SK-N-SH treated with all-trans-retinoic acid at 6 μM for 48 hours (cell line): ENCODE results near the gene RASD1.

Source experiments
- ATAC-seq: fragments of 200-7000 bp; cut with Tn5 transposase; 3 replicates; pipeline ENCODE4 v1.9.1; 2020; ENCODE audit warnings: mild to moderate bottlenecking, moderate library complexity
- BACH2 ChIP-seq: fragments of 250-450 bp; sonication (Bioruptor Pico); IDR thresholded peaks from 2 replicates; pipeline ENCODE4 v1.9.0; 2021; ENCODE audit warnings: mild to moderate bottlenecking, borderline replicate concordance
- CSDC2 ChIP-seq: fragments of 250-450 bp; sonication (Bioruptor Pico); IDR thresholded peaks from 2 replicates; pipeline ENCODE4 v1.5.0; 2020; ENCODE audit warnings: mild to moderate bottlenecking, moderate library complexity
- ESRRG ChIP-seq: fragments of 250-450 bp; sonication (Bioruptor Pico); IDR thresholded peaks from 2 replicates; pipeline ENCODE4 v1.6.1; 2021; ENCODE audit warnings: mild to moderate bottlenecking
- ISL1 ChIP-seq: fragments of 250-450 bp; sonication (Bioruptor Pico); IDR thresholded peaks from 2 replicates; pipeline ENCODE4 v2.1.2; 2022; ENCODE audit warnings: mild to moderate bottlenecking, moderate library complexity
- OSR1 ChIP-seq: fragments of 250-450 bp; sonication (Bioruptor Pico); IDR thresholded peaks from 2 replicates; pipeline ENCODE4 v1.8.0; 2022; ENCODE audit warnings: moderate library complexity, mild to moderate bottlenecking, inconsistent platforms
- RARB ChIP-seq: fragments of 250-450 bp; sonication (Bioruptor Pico); IDR thresholded peaks from 2 replicates; pipeline ENCODE4 v1.8.0; 2021; ENCODE audit warnings: mild to moderate bottlenecking, moderate library complexity
- TOX ChIP-seq: fragments of 250-450 bp; sonication (Bioruptor Pico); IDR thresholded peaks from 2 replicates; pipeline ENCODE4 v1.8.0; 2021; ENCODE audit warnings: mild to moderate bottlenecking, moderate library complexity, borderline replicate concordance
- ZC3H10 ChIP-seq: fragments of 250-450 bp; sonication (Bioruptor Pico); IDR thresholded peaks from 2 replicates; pipeline ENCODE4 v1.5.1; 2021; ENCODE audit warnings: mild to moderate bottlenecking, moderate library complexity
- ZFP30 ChIP-seq: fragments of 450-650 bp; formaldehyde crosslinking; IDR thresholded peaks from 2 replicates; pipeline ENCODE4 v1.5.0; 2022; ENCODE audit warnings: mild to moderate bottlenecking, moderate library complexity
- ZNF565 ChIP-seq: fragments of 450-650 bp; formaldehyde crosslinking; conservative IDR thresholded peaks from 2 replicates; pipeline ENCODE4 v1.5.0; 2020; ENCODE audit warnings: low read depth, mild to moderate bottlenecking, moderate library complexity
- ZNF70 ChIP-seq: fragments of 450-650 bp; formaldehyde crosslinking; IDR thresholded peaks from 2 replicates; pipeline ENCODE4 v1.5.0; 2020; ENCODE audit warnings: mild to moderate bottlenecking, moderate library complexity
- TF ChIP-seq, protein P1 (sequence below): fragments of 250-450 bp; sonication (Bioruptor Pico); IDR thresholded peaks from 2 replicates; pipeline ENCODE4 v1.5.1; 2021; ENCODE audit warnings: mild to moderate bottlenecking, moderate library complexity
- TF ChIP-seq, protein P2 (sequence below): fragments of 250-450 bp; sonication (Bioruptor Pico); IDR thresholded peaks from 2 replicates; pipeline ENCODE4 v1.8.0; 2020; ENCODE audit warnings: mild to moderate bottlenecking, moderate library complexity, borderline replicate concordance
- TF ChIP-seq, protein P3 (sequence below): fragments of 250-450 bp; sonication (Bioruptor Pico); IDR thresholded peaks from 2 replicates; pipeline ENCODE4 v1.5.1; 2020; ENCODE audit warnings: low read depth, mild to moderate bottlenecking, moderate library complexity
- TF ChIP-seq, protein P4 (sequence below): fragments of 250-450 bp; sonication (Bioruptor Pico); IDR thresholded peaks from 2 replicates; pipeline ENCODE4 v1.5.0; 2020; ENCODE audit warnings: mild to moderate bottlenecking, moderate library complexity
- TF ChIP-seq, protein P5 (sequence below): fragments of 250-450 bp; sonication (Bioruptor Pico); IDR thresholded peaks from 2 replicates; pipeline ENCODE4 v1.8.0; 2021; ENCODE audit warnings: low read depth, mild to moderate bottlenecking, moderate library complexity, borderline replicate concordance

Gene RASD1

DNA sequence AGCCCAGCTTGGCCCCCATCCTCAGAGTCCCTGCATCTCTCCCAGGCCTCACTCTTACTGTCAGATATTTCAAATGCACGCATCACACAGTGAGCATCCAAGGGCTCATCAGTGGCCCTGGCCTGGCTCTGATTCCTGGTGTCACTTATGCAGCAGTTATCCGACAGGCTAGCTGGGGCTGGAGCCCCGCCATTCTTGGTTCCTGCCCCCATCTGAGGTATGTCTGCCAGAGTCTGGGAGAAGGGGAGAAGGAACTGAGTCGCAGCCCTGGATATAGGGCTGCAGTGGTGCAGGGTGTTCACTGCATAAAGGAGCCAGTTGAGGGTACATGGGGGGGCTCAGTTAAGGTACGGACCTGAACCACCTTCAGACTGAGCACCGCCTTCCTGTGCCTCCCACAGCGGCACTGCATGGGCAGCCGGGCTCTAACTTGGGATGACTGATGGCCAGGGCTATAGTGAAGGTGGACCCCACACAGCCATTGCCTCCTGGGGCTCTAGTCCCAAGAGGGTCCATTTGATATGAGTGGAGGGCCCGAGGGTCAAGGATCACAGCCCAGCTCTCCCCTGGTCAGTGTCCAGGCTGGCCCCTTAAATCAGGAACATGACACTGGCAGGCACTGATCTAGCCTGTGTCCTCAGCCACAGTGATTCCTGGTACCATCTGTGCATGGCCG is 1.8 kb upstream of the RASD1 start:
- TF ChIP-seq ZNF565 (CRISPR knock-in tag) (no peak), RARB (CRISPR knock-in tag) (no peak), ZFP30 (CRISPR knock-in tag) (no peak), TOX (no peak), ZC3H10 (CRISPR knock-in tag) (no peak), BACH2 (no peak), CSDC2 (CRISPR knock-in tag) (no peak), OSR1 (CRISPR knock-in tag) (no peak)
- TF ChIP-seq, protein P1, sequence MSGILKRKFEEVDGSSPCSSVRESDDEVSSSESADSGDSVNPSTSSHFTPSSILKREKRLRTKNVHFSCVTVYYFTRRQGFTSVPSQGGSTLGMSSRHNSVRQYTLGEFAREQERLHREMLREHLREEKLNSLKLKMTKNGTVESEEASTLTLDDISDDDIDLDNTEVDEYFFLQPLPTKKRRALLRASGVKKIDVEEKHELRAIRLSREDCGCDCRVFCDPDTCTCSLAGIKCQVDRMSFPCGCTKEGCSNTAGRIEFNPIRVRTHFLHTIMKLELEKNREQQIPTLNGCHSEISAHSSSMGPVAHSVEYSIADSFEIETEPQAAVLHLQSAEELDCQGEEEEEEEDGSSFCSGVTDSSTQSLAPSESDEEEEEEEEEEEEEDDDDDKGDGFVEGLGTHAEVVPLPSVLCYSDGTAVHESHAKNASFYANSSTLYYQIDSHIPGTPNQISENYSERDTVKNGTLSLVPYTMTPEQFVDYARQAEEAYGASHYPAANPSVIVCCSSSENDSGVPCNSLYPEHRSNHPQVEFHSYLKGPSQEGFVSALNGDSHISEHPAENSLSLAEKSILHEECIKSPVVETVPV (CRISPR knock-in tag), result no peak
- TF ChIP-seq, protein P2, sequence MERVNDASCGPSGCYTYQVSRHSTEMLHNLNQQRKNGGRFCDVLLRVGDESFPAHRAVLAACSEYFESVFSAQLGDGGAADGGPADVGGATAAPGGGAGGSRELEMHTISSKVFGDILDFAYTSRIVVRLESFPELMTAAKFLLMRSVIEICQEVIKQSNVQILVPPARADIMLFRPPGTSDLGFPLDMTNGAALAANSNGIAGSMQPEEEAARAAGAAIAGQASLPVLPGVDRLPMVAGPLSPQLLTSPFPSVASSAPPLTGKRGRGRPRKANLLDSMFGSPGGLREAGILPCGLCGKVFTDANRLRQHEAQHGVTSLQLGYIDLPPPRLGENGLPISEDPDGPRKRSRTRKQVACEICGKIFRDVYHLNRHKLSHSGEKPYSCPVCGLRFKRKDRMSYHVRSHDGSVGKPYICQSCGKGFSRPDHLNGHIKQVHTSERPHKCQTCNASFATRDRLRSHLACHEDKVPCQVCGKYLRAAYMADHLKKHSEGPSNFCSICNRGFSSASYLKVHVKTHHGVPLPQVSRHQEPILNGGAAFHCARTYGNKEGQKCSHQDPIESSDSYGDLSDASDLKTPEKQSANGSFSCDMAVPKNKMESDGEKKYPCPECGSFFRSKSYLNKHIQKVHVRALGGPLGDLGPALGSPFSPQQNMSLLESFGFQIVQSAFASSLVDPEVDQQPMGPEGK (CRISPR knock-in tag), result no peak
- TF ChIP-seq, protein P3, sequence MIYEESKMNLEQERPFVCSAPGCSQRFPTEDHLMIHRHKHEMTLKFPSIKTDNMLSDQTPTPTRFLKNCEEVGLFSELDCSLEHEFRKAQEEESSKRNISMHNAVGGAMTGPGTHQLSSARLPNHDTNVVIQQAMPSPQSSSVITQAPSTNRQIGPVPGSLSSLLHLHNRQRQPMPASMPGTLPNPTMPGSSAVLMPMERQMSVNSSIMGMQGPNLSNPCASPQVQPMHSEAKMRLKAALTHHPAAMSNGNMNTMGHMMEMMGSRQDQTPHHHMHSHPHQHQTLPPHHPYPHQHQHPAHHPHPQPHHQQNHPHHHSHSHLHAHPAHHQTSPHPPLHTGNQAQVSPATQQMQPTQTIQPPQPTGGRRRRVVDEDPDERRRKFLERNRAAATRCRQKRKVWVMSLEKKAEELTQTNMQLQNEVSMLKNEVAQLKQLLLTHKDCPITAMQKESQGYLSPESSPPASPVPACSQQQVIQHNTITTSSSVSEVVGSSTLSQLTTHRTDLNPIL (CRISPR knock-in tag), result no peak
- TF ChIP-seq, all 23 proteins: peak for 0
- ATAC-seq, result no peak

DNA sequence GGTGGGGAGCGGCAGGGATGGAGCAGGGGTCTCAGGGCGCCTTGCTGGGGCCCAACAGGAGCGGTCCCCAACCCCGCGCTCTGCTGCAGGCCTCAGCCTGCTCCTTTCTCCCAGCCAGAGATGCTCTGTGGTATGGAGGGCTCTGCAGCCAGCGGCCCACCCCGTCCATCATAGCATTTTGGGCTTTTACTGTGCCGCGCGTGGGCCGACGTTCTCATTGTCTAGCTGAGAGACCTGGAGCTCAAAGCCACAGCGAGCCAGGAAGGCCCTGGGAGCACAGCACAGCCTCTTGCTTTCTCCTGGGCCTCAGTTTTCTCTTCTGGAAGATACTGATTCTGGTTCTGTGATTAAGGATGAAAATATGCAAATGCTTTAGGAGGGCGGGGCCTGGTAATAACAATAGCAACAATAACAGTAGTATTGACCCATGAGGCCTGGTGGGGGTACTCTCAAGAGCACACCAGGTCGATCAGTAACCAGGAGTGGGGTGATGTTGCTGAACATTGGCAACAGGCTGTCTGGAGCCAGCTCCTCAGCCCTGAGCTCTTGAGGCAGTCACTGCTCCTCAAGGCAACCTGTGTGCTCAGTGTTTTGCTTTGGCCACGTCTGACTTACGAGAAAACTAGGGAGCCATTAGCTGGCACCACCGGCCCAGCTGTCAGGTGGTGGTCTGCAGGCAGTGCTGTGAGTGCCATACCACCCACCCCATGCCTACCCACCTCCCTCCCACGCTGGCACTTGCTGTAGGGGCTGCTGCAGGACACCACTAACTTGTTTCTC is 1.1 kb upstream of the RASD1 start:
- ATAC-seq, result peak; percentile 7; the same call in 1 of the 3 replicates
- TF ChIP-seq BACH2 (no peak), OSR1 (CRISPR knock-in tag) (no peak), ZC3H10 (CRISPR knock-in tag) (no peak), ISL1 (CRISPR knock-in tag) (no peak), ESRRG (CRISPR knock-in tag) (no peak), CSDC2 (CRISPR knock-in tag) (no peak)
- TF ChIP-seq, protein P4, sequence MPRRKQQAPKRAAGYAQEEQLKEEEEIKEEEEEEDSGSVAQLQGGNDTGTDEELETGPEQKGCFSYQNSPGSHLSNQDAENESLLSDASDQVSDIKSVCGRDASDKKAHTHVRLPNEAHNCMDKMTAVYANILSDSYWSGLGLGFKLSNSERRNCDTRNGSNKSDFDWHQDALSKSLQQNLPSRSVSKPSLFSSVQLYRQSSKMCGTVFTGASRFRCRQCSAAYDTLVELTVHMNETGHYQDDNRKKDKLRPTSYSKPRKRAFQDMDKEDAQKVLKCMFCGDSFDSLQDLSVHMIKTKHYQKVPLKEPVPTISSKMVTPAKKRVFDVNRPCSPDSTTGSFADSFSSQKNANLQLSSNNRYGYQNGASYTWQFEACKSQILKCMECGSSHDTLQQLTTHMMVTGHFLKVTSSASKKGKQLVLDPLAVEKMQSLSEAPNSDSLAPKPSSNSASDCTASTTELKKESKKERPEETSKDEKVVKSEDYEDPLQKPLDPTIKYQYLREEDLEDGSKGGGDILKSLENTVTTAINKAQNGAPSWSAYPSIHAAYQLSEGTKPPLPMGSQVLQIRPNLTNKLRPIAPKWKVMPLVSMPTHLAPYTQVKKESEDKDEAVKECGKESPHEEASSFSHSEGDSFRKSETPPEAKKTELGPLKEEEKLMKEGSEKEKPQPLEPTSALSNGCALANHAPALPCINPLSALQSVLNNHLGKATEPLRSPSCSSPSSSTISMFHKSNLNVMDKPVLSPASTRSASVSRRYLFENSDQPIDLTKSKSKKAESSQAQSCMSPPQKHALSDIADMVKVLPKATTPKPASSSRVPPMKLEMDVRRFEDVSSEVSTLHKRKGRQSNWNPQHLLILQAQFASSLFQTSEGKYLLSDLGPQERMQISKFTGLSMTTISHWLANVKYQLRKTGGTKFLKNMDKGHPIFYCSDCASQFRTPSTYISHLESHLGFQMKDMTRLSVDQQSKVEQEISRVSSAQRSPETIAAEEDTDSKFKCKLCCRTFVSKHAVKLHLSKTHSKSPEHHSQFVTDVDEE (CRISPR knock-in tag), result no peak
- TF ChIP-seq, protein P5, sequence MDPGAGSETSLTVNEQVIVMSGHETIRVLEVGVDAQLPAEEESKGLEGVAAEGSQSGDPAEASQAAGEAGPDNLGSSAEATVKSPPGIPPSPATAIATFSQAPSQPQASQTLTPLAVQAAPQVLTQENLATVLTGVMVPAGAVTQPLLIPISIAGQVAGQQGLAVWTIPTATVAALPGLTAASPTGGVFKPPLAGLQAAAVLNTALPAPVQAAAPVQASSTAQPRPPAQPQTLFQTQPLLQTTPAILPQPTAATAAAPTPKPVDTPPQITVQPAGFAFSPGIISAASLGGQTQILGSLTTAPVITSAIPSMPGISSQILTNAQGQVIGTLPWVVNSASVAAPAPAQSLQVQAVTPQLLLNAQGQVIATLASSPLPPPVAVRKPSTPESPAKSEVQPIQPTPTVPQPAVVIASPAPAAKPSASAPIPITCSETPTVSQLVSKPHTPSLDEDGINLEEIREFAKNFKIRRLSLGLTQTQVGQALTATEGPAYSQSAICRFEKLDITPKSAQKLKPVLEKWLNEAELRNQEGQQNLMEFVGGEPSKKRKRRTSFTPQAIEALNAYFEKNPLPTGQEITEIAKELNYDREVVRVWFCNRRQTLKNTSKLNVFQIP (CRISPR knock-in tag), result no peak

DNA sequence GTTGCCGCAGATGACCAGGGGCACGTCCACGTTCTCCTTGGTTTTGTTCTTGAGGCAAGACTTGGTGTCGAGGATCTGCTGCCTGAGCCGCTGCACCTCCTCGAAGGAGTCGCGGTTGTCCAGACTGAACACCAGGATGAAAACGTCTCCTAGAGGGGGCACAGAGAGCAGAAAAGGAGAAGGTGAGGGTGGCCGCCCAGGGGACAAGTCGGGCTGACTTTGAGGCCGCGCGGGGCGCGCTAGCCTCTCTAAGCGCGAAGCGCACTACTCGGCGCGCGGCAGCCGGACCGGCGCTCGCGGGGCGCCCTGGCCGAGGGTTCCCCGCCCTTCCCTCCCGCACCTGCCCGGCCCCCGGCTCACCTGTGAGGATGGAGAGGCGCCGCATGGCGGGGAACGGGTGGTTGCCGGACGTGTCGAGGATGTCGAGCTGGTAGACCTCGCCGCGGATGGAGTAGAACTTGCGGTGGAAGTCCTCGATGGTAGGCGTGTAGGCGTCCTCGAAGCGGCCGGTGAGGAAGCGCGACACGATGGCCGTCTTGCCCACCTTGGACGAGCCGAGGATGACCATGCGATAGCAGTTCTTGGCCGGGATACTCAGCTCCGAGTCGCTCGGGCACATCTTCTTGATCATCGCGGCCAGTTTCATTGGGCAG is 533 bp downstream of the RASD1 start:
- no peak for ATAC-seq
- TF ChIP-seq, protein P3 (CRISPR knock-in tag), result no peak
- TF ChIP-seq ZNF70 (CRISPR knock-in tag), result no peak
- TF ChIP-seq, protein P4 (CRISPR knock-in tag), result no peak
